Breast epithelium (tissue), 4 donors: Measurements from ENCODE around the gene GATAD2A. TPM values are rescaled to one million over a fixed set of nuclear protein-coding genes. Genes with fewer than 3 reads are reported as not detected.

Experiments used
- DNase-seq, 2 donors: peaks; one replicate each; pipeline ENCODE4 v3.0.0-alpha.2; 2019; ENCODE audit warnings: low spot score in 2 of 2
- H3K27ac ChIP-seq, 2 donors: fragments of 200-600 bp; sonication (generic) in 1 of 2; one replicate each; pipeline ENCODE4 v1.5.1; 2016 to 2019; ENCODE audit warnings: mild to moderate bottlenecking in 1 of 2
- H3K27me3 ChIP-seq, 2 donors: fragments of 200-600 bp; sonication (generic) in 1 of 2; one replicate each; pipeline versions ENCODE4 v1.5.1 to v1.6.0; 2017 to 2019; ENCODE audit warnings: control low read depth in 1 of 2, mild to moderate bottlenecking in 1 of 2
- H3K36me3 ChIP-seq: fragments of 200-600 bp; one replicate; pipeline ENCODE4 v1.5.1; 2019
- H3K4me1 ChIP-seq, 2 donors: fragments of 200-600 bp; sonication (generic); one replicate each; pipeline ENCODE4 v1.5.1; 2016 to 2019; ENCODE audit warnings: control low read depth in 1 of 2
- H3K4me3 ChIP-seq, 3 donors: fragments of 200-600 bp; sonication (generic); 1 replicate in 2 of 3; 2 replicates in 1 of 3; pipeline ENCODE4 v1.5.1; 2016 to 2019; ENCODE audit warnings: mild to moderate bottlenecking in 3 of 3, moderate library complexity in 2 of 3
- H3K9me3 ChIP-seq, 2 donors: fragments of 200-600 bp; sonication (generic) in 1 of 2; one replicate each; pipeline ENCODE4 v1.5.1; 2016 to 2019; ENCODE audit warnings: control low read depth in 1 of 2
- CTCF ChIP-seq, 3 donors: fragments of 450-650 bp; IDR thresholded peaks; one replicate each; pipeline ENCODE4 v1.5.1; 2016 to 2017; ENCODE audit warnings: antibody characterized with exemption in 3 of 3, mild to moderate bottlenecking in 3 of 3, moderate library complexity in 3 of 3
- POLR2A ChIP-seq: fragments of 450-650 bp; IDR thresholded peaks from one replicate; pipeline ENCODE4 v1.6.1; 2016; ENCODE audit warnings: antibody characterized with exemption, mild to moderate bottlenecking, moderate library complexity
- POLR2AphosphoS5 ChIP-seq, 3 donors: sonication (generic); formaldehyde crosslinking; IDR thresholded peaks; one replicate each; pipeline ENCODE4 v1.6.1; 2017; ENCODE audit warnings: antibody characterized with exemption in 3 of 3
- intact Hi-C: fragments of 100-400 bp; cut with DNase I; formaldehyde crosslinking; loops from one replicate; pipeline ENCODE4 v1.15.1; 2023; ENCODE audit warnings: low total_unique reads
- total RNA-seq, 3 donors: library from RNA; depleted of rRNA; stranded (reverse); fragments of >200 nt; gene quantifications; one replicate each; pipeline ENCODE4 v1.1.0, GENCODE V29; 2016

The GATAD2A gene
- total RNA-seq, 3 donors from 2014 or later = 29.1 to 38.7 (median 33.6) TPM

GRCh38 chr19:19439176-19439482 is 33.7 kb downstream of the GATAD2A start:
- TF ChIP-seq CTCF (IDR thresholded peaks at IDR 0.05) = no peak
- TF ChIP-seq POLR2AphosphoS5 (IDR thresholded peaks at IDR 0.05) = no peak
- TF ChIP-seq POLR2A = no peak
- no peak for DNase-seq
- Histone ChIP-seq H3K4me3 (no peak overlapping the region), H3K27me3 (no peaks in the 10 kb centered on the region), H3K9me3 (no peaks in the 10 kb centered on the region), H3K4me1 (peaks cover 0 to 5% of the 10 kb centered on the region in 2 donors), H3K27ac (no peak overlapping the region), H3K36me3 (no peaks in the 10 kb centered on the region)
- intact Hi-C loops = no loop called here

- no peak overlapping the region for H3K27ac ChIP-seq
Measured at GRCh38 chr19:19443283-19443682, 37.8 kb downstream of the GATAD2A start.

GRCh38 chr19:19443902-19444680 is 38.6 kb downstream of the GATAD2A start:
- intact Hi-C loops = no loop called here
- Histone ChIP-seq H3K27me3 (no peaks in the 10 kb centered on the region), H3K27ac (no peak overlapping the region), H3K4me3 (no peak overlapping the region), H3K4me1 (no peaks in the 10 kb centered on the region), H3K36me3 (no peaks in the 10 kb centered on the region), H3K9me3 (no peaks in the 10 kb centered on the region)
- no peak for TF ChIP-seq CTCF (IDR thresholded peaks at IDR 0.05)
- TF ChIP-seq POLR2AphosphoS5 (IDR thresholded peaks at IDR 0.05) = no peak
- no peak for TF ChIP-seq POLR2A
- no peak for DNase-seq

More at GRCh38 chr19:19443283-19443682, 37.8 kb downstream of the GATAD2A start:
- no peaks in the 10 kb centered on the region for H3K36me3 ChIP-seq
- no peak for DNase-seq
- H3K4me1 ChIP-seq = no peaks in the 10 kb centered on the region
- H3K9me3 ChIP-seq = no peaks in the 10 kb centered on the region
- no peak overlapping the region for H3K4me3 ChIP-seq
- intact Hi-C loops = no loop called here
- no peak for TF ChIP-seq CTCF (IDR thresholded peaks at IDR 0.05)
- no peak for TF ChIP-seq POLR2AphosphoS5 (IDR thresholded peaks at IDR 0.05)
- TF ChIP-seq POLR2A = no peak
- no peaks in the 10 kb centered on the region for H3K27me3 ChIP-seq

GRCh38 chr19:19444681-19445155 is 39.2 kb downstream of the GATAD2A start:
- Histone ChIP-seq H3K9me3 (no peaks in the 10 kb centered on the region), H3K4me1 (no peaks in the 10 kb centered on the region), H3K36me3 (no peaks in the 10 kb centered on the region), H3K4me3 (no peak overlapping the region), H3K27ac (no peak overlapping the region), H3K27me3 (no peaks in the 10 kb centered on the region)
- intact Hi-C loops = no loop called here
- DNase-seq = no peak
- TF ChIP-seq POLR2A (no peak), POLR2AphosphoS5 (IDR thresholded peaks at IDR 0.05) (no peak), CTCF (IDR thresholded peaks at IDR 0.05) (no peak)

GRCh38 chr19:19445288-19445687 is 39.8 kb downstream of the GATAD2A start:
- no peaks in the 10 kb centered on the region for H3K36me3 ChIP-seq
- no peak for DNase-seq
- no peak overlapping the region for H3K27ac ChIP-seq
- no peaks in the 10 kb centered on the region for H3K9me3 ChIP-seq
- intact Hi-C loops = no loop called here
- TF ChIP-seq CTCF (IDR thresholded peaks at IDR 0.05) (no peak), POLR2A (no peak), POLR2AphosphoS5 (IDR thresholded peaks at IDR 0.05) (no peak)
- no peak overlapping the region for H3K4me3 ChIP-seq
- no peaks in the 10 kb centered on the region for H3K27me3 ChIP-seq
- no peaks in the 10 kb centered on the region for H3K4me1 ChIP-seq
